Measurements from ENCODE around the gene REPIN1.

The REPIN1 gene

DNA sequence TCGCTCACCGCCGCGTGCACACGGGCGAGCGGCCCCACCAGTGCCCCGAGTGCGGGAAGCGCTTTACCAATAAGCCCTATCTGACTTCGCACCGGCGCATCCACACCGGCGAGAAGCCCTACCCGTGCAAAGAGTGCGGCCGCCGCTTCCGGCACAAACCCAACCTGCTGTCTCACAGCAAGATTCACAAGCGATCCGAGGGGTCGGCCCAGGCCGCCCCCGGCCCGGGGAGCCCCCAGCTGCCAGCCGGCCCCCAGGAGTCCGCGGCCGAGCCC, 3.3 kb downstream of the REPIN1 start:
- DNase-seq (ENCODE audit: insufficient read length, low spot score): no peak
- FAIRE-seq: no peak
- TF ChIP-seq, protein P1, sequence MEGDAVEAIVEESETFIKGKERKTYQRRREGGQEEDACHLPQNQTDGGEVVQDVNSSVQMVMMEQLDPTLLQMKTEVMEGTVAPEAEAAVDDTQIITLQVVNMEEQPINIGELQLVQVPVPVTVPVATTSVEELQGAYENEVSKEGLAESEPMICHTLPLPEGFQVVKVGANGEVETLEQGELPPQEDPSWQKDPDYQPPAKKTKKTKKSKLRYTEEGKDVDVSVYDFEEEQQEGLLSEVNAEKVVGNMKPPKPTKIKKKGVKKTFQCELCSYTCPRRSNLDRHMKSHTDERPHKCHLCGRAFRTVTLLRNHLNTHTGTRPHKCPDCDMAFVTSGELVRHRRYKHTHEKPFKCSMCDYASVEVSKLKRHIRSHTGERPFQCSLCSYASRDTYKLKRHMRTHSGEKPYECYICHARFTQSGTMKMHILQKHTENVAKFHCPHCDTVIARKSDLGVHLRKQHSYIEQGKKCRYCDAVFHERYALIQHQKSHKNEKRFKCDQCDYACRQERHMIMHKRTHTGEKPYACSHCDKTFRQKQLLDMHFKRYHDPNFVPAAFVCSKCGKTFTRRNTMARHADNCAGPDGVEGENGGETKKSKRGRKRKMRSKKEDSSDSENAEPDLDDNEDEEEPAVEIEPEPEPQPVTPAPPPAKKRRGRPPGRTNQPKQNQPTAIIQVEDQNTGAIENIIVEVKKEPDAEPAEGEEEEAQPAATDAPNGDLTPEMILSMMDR (IDR thresholded peaks at IDR 0.05; ENCODE audit: insufficient read depth, missing control alignments): no peak

DNA sequence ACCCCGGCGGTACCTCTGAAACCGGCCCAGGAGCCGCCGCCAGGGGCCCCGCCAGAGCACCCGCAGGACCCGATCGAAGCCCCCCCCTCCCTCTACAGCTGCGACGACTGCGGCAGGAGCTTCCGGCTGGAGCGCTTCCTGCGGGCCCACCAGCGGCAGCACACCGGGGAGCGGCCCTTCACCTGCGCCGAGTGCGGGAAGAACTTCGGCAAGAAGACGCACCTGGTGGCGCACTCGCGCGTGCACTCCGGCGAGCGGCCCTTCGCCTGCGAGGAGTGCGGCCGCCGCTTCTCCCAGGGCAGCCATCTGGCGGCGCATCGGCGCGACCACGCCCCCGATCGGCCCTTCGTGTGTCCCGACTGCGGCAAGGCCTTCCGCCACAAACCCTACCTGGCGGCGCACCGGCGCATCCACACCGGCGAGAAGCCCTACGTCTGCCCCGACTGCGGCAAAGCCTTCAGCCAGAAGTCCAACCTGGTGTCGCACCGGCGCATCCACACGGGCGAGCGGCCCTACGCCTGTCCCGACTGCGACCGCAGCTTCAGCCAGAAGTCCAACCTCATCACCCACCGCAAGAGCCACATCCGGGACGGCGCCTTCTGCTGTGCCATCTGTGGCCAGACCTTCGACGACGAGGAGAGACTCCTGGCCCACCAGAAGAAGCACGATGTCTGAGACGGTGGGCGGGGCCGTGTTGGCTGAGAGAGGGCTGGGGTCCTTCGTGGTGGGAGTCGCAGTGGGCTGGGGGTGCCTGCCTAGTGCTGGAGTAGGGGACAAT, 3.8 kb downstream of the REPIN1 start:
- FAIRE-seq (no peak), DNase-seq (ENCODE audit: insufficient read length, low spot score) (no peak)
- TF ChIP-seq, protein P1 (IDR thresholded peaks at IDR 0.05; ENCODE audit: insufficient read depth, missing control alignments): no peak

DNA sequence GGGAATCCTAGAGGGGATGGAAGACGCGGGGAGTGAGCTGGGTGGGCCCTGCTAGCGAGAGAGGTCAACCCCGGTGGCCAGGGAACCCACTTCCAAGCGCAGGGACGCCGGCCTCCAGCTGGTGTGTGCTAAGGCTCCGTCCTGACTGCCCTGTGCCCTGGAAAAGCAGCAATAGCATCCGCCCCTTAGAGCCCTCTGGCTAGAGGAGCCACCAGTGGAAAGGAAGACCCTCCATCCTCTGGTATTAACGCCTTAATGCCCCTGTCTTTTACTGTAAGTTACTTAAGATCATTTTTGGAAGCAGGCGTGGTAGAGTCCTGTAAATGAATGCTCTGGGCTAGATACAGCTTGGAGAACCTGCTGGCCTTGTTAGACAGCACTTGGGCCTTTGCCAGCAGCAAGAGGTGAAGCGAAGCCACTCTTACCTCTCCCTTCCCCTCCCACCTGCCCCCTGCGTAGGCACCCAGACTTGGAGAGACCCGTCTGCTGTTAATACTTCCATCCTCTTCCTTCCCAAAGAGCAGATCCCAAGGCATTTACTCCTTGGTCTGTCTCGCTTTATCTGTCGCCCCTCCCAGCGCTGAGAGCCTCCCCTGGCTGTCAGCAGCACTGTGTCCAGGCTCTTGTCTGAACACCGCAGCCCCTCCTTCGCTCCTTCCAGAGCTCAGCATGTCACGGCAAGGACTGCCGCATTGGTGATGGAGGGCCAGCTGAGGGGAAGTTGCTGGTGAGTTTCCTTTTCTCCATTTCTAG, 4.6 kb downstream of the REPIN1 start:
- TF ChIP-seq, protein P1 (IDR thresholded peaks at IDR 0.05; ENCODE audit: insufficient read depth, missing control alignments): no peak
- FAIRE-seq (no peak), DNase-seq (ENCODE audit: insufficient read length, low spot score) (no peak)

DNA sequence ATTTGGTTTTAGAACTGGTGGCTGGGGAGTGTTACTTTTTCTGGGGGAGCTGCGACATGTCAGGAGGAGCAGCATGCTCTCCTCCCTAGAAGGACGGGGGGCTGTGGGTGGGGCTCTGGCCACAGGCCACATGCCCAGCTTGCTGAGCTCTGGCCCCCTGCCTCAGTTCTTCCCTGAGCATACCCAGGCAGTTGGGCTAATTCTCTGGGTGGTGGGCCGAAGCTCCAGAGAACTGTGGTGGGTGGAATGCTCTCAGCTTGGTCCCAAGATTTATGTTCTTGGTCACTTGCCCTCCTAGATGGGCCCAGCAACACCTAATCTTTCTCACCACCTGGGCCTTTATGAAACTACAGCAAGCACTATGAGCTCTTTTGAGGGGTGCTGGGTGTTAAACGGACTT, 5.4 kb downstream of the REPIN1 start:
- no peak for FAIRE-seq
- no peak for DNase-seq (ENCODE audit: insufficient read length, low spot score)
- TF ChIP-seq, protein P1 (IDR thresholded peaks at IDR 0.05; ENCODE audit: insufficient read depth, missing control alignments): no peak

DNA sequence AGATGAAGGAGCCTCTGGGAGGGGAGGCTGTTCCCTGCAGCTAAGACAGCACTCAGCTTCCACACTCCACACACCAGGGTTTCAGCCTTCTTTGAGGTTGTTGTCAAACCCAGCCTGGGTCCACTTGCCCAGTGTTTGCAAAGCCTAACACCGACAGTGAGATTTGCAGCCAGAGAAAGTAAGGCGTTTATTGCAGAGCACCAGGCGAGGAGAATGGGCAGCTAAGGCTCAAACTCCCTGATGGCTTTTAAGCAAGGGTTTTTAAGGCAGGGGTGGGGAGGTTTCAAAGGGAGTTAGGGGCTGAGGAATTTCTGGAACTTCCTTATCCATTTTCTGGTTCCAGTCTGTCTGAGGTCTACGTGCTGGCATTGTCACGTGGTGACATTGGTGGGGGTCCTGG, 5.8 kb downstream of the REPIN1 start:
- no peak for DNase-seq (ENCODE audit: insufficient read length, low spot score)
- no peak for FAIRE-seq
- TF ChIP-seq, protein P1 (IDR thresholded peaks at IDR 0.05; ENCODE audit: insufficient read depth, missing control alignments): no peak

DNA sequence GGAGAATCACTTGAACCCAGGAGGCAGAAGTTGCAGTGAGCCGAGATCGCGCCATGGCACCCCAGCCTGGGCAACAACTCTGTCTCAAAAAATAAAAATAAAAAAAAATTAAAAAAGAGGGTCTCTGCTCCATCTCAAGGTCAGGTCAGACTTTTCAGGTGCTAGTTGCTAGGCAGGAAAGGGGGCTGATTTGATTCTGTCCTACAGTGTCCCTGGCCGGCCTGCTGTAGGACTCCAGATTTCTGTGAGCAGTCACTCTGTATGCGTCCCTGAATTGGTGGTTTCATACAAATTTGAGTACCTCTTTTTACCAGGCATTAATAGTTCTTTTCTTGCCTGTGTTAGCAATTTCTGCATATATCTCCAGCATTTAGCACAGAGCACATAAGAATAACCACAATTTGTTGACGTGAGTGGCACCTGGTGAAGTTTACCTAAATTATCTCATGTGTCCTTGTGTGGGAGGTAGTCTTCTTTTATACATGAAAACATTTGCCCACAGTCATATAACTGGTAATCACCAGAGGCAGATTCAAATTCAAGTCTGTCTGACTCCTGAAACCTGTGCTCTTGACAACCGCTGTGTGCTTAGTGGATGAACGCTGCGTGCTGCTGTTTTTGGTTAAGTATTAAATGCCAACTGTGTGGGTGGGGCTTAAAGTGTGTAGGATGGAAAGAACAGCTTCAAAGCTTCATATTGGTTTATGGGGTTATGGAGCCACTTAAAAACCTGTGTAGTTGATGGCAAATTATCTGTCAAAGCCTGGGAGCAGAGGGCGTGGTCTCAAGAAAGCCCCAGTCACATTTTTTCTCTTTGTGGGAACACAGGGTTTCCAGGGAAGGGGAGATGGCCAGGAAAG, 7.3 kb downstream of the REPIN1 start:
- TF ChIP-seq, protein P1 (IDR thresholded peaks at IDR 0.05; ENCODE audit: insufficient read depth, missing control alignments): no peak
- DNase-seq (ENCODE audit: insufficient read length, low spot score): no peak
- no peak for FAIRE-seq
